ENCODE results near the gene TENM3. TPM values are rescaled to one million over a fixed set of nuclear protein-coding genes. Genes with fewer than 3 reads are reported as not detected.

Gene TENM3
- total and polyA plus RNA-seq, 2 of the 8 experiments (the other 6 are each of a cell fraction or from before 2014, with no cell fraction given) = 36.9 to 69.3 TPM

DNA sequence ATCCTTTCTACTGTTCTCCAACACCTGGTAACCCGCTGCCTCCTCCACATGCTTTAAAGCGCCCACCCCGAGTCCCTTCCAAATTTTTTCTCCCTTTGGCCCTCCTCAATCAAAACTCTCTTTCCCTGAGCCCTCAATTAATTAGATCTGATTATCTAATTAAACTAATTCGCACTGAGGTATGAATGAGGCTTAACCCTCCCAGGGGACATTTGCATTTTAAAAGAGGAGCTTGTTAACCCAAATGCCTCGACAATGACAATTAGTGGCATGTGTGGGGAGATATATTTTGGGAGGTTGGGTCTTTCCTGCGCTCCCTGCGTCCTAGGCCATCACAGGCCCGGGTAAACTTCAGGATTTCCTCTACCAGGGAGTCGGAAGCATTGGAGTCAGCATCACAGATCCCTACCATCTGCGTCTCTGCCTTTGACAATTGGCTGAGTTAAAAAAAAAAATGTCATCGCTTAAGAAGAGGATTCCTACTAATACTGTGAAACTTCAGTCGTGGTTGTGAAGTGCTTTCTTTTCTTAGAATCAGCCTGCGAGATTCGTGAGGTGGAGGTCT lies 50.6 kb downstream of the TENM3 start:
- Histone ChIP-seq H3K9ac (replicated peaks in 1 of 4; ENCODE audit: extremely low read depth in 1 of 4, low read depth in 3 of 4, low read length in 3 of 4) (no peak overlapping the region), H3K4me1 (replicated peaks in 1 of 4; ENCODE audit: control insufficient read depth in 3 of 4, insufficient read depth in 4 of 4, low read length in 3 of 4) (peaks cover 0 to 4% (median 1%) of the 10 kb centered on the region in 4 experiments; a peak in 3 of 7 replicates), H3K4me3 (ENCODE audit: extremely low read depth in 1 of 4, insufficient read depth in 2 of 4, low read depth in 3 of 4, low read length in 4 of 4) (no peak overlapping the region; a peak in 1 of 8 replicates), H3K79me1 (ENCODE audit: low read depth, low read length) (no peaks in the 10 kb centered on the region; the same call in 1 of the 2 replicates), H3K14ac (ENCODE audit: insufficient read length) (no peak overlapping the region), H3K23ac (ENCODE audit: insufficient read length) (no peak overlapping the region), H2BK5ac (ENCODE audit: low read depth, low read length) (no peak overlapping the region), H4K8ac (ENCODE audit: extremely low read depth, insufficient read depth, low read length) (no peak overlapping the region; the same call in 1 of the 2 replicates), H3K27me3 (replicated peaks in 1 of 4; ENCODE audit: control insufficient read depth in 3 of 4, extremely low read depth in 1 of 4, insufficient read depth in 3 of 4, low read length in 3 of 4) (no peaks in the 10 kb centered on the region), H3K27ac (ENCODE audit: low read depth, low read length) (no peak overlapping the region), H3K79me2 (ENCODE audit: control insufficient read depth in 1 of 2, insufficient read depth in 2 of 2, low read length in 2 of 2) (no peaks in the 10 kb centered on the region), H3K9me3 (ENCODE audit: insufficient read depth in 2 of 2, low read depth in 1 of 2, low read length in 1 of 2) (no peaks in the 10 kb centered on the region), H3K36me3 (ENCODE audit: control insufficient read depth in 2 of 4, insufficient read depth in 4 of 4, low read length in 3 of 4) (no peaks in the 10 kb centered on the region), H2BK20ac (ENCODE audit: low read length) (no peak overlapping the region), H2BK120ac (replicated peaks; ENCODE audit: low read depth, low read length) (no peak overlapping the region), H2AFZ (ENCODE audit: low read length) (no peak overlapping the region), H3K4ac (replicated peaks; ENCODE audit: insufficient read length, low read depth, low read length) (peak overlapping the region; percentile 41), H2BK15ac (ENCODE audit: low read length) (no peak overlapping the region), H3K23me2 (ENCODE audit: low read depth, low read length) (no peaks in the 10 kb centered on the region), H3K56ac (replicated peaks; ENCODE audit: insufficient read length, low read depth, low read length) (no peak overlapping the region), H4K91ac (replicated peaks; ENCODE audit: insufficient read length, low read length) (no peak overlapping the region), H3K18ac (ENCODE audit: extremely low read depth, low read length) (no peak overlapping the region), H2AK5ac (ENCODE audit: low read depth, low read length) (no peak overlapping the region), H2BK12ac (ENCODE audit: low read depth, low read length) (no peak overlapping the region), H3K4me2 (ENCODE audit: insufficient read depth in 1 of 2, low read depth in 2 of 2, low read length in 2 of 2) (peak overlapping the region in 1 of 2 experiments; percentile 22; a peak in 1 of 4 replicates), H4K5ac (ENCODE audit: insufficient read length, low read depth, low read length) (no peak overlapping the region), H4K20me1 (replicated peaks in 1 of 2; ENCODE audit: control insufficient read depth in 1 of 2, insufficient read depth in 2 of 2, low read length in 2 of 2) (no peaks in the 10 kb centered on the region)
- FAIRE-seq = peak; percentile 80
- no peak for DNase-seq (ENCODE audit: low read depth in 1 of 2, low spot score in 2 of 2)
- TF ChIP-seq TAF7 (optimal IDR thresholded peaks at IDR 0.05; ENCODE audit: borderline replicate concordance, low read depth, low read length) (peak; percentile 31), SP2 (IDR thresholded peaks at IDR 0.05; ENCODE audit: low read length) (no peak)
- WGBS, 2 experiments (ENCODE audit: extremely low coverage in 1 of 2, insufficient coverage in 1 of 2, insufficient read length in 1 of 2, insufficient replicate concordance in 2 of 2, low coverage in 1 of 2, low lambda C conversion rate in 2 of 2, missing lambda C conversion rate in 1 of 2) = 67% methylated on average over 14 of the region's 14 CpGs; no CpG with 5 or more reads in 1 of the 2 experiments
- ChIA-PET CTCF (ENCODE audit: partially characterized antibody) (no interaction called here), POLR2A (ENCODE audit: partially characterized antibody) (interaction anchor here (0.7 to 1.8 kb wide), 2 partner anchors 19 to 63 kb away, joined by 4 read pairs; no protein-coding TSS in a partner anchor)
